Aorta (tissue), 5 donors: ENCODE measurements around the gene AP2B1. TPM values are rescaled to one million over a fixed set of nuclear protein-coding genes. Genes with fewer than 3 reads are reported as not detected.

Experiments used
- ATAC-seq: fragments of 200-7000 bp; cut with Tn5 transposase; one replicate; pipeline ENCODE4 v1.9.1; 2022; ENCODE audit warnings: moderate library complexity; ENCODE audit not compliant: low FRiP score
- DNase-seq, 2 donors: peaks; one replicate each; pipeline ENCODE4 v3.0.0-alpha.2; 2020
- H3K27ac ChIP-seq, 2 donors: one replicate each; pipeline ENCODE4 v1.5.1; 2013; ENCODE audit warnings: low read length in 2 of 2, mild to moderate bottlenecking in 2 of 2, moderate library complexity in 2 of 2, control low read depth in 1 of 2, inconsistent platforms in 1 of 2, low read depth in 1 of 2
- H3K27me3 ChIP-seq, 2 donors: one replicate each; pipeline ENCODE4 v1.6.1; 2013; ENCODE audit warnings: control low read depth in 1 of 2, low read length in 1 of 2, mild to moderate bottlenecking in 1 of 2, moderate library complexity in 1 of 2; ENCODE audit not compliant: insufficient read depth in 2 of 2, control insufficient read depth in 1 of 2
- H3K36me3 ChIP-seq, 2 donors: one replicate each; pipeline ENCODE4 v1.6.1; 2013; ENCODE audit warnings: control low read depth in 1 of 2, low read length in 1 of 2, mild to moderate bottlenecking in 1 of 2; ENCODE audit not compliant: insufficient read depth in 2 of 2, control insufficient read depth in 1 of 2
- H3K4me1 ChIP-seq, 2 donors: one replicate each; pipeline ENCODE4 v1.6.1; 2013; ENCODE audit warnings: low read length in 2 of 2, control low read depth in 1 of 2, mild to moderate bottlenecking in 1 of 2, moderate library complexity in 1 of 2; ENCODE audit not compliant: insufficient read depth in 2 of 2, control insufficient read depth in 1 of 2
- H3K4me3 ChIP-seq, 2 donors: one replicate each; pipeline ENCODE4 v1.5.1; 2013; ENCODE audit warnings: low read length in 2 of 2, control low read depth in 1 of 2, mild to moderate bottlenecking in 1 of 2
- H3K9me3 ChIP-seq: one replicate; pipeline ENCODE4 v1.6.1; 2013; ENCODE audit warnings: mild to moderate bottlenecking, low read length; ENCODE audit not compliant: control insufficient read depth
- WGBS, 2 donors: extraction: QIAGEN DNeasy Blood & Tissue Kit; methylation state at CpG; one replicate each; pipeline ENCODE4 v1.1.7; 2013; 5-methylcytosine and 5-hydroxymethylcytosine counted together
- intact Hi-C, 2 donors: fragments of 100-400 bp; cut with DNase I; formaldehyde crosslinking; loops; one replicate each; pipeline versions ENCODE4 v1.14.2 to v1.15.0; 2022
- polyA plus RNA-seq, 2 donors: library from polyadenylated mRNA; stranded (reverse); fragments of 200-250 nt; gene quantifications; one replicate each; pipeline ENCODE4 v1.2.3, GENCODE V29; 2013
- total RNA-seq, 2 donors: library from RNA; stranded (reverse); fragmentation: NEBNext Ultra II Directional; extraction: Animal tissue kit (Norgen Biotek cat#: 25700); gene quantifications; one replicate each; pipeline ENCODE4 v1.2.1, GENCODE V29; 2021
- donor health status: healthy with polysubstance abuse.
- donor health status: Bipolar disorder and iron deficiency.
- donor health status: DM: no; HTN: no; CAD: no.
- donor health status: DM: no; HTN: no; CAD: no.
- donor health status: DM: yes; HTN: yes; CAD: no.

The AP2B1 gene
- total and polyA plus RNA-seq, 4 donors, result 17.9 to 120 (median 66.7) TPM

GRCh38 chr17:35705230-35705629 lies 118.1 kb downstream of the AP2B1 start:
- ATAC-seq, result no peak
- H3K27ac ChIP-seq, result no peak overlapping the region
- intact Hi-C loops, result no loop called here
- no peaks in the 10 kb centered on the region for H3K36me3 ChIP-seq
- no peak overlapping the region for H3K4me3 ChIP-seq
- no peaks in the 10 kb centered on the region for H3K4me1 ChIP-seq
- no peak for DNase-seq
- WGBS, 2 donors, result 97 to 98% methylated on average over 1 of the region's 1 CpG
- no peaks in the 10 kb centered on the region for H3K27me3 ChIP-seq
- no peaks in the 10 kb centered on the region for H3K9me3 ChIP-seq

- intact Hi-C loops, result no loop called here
- H3K4me1 ChIP-seq, result no peaks in the 10 kb centered on the region
- H3K27me3 ChIP-seq, result no peaks in the 10 kb centered on the region
- H3K4me3 ChIP-seq, result no peak overlapping the region
- H3K36me3 ChIP-seq, result no peaks in the 10 kb centered on the region
- 64 to 77% methylated on average over 5 of the region's 5 CpGs for WGBS, 2 donors
- DNase-seq, result no peak
- H3K27ac ChIP-seq, result no peak overlapping the region
- H3K9me3 ChIP-seq, result no peaks in the 10 kb centered on the region
- ATAC-seq, result no peak
These were observed 118.6 kb downstream of the AP2B1 start for GRCh38 chr17:35705705-35706104.

- no peaks in the 10 kb centered on the region for H3K27me3 ChIP-seq
- intact Hi-C loops, result no loop called here
- ATAC-seq (no peak), DNase-seq (no peak)
- H3K36me3 ChIP-seq, result no peaks in the 10 kb centered on the region
- peaks cover 0 to 4% of the 10 kb centered on the region in 2 donors for H3K4me1 ChIP-seq
- H3K4me3 ChIP-seq, result no peak overlapping the region
- WGBS, 2 donors, result 76 to 79% methylated on average over 3 of the region's 3 CpGs
- no peaks in the 10 kb centered on the region for H3K9me3 ChIP-seq
- no peak overlapping the region for H3K27ac ChIP-seq
These were observed 121.0 kb downstream of the AP2B1 start for GRCh38 chr17:35708149-35708548.

GRCh38 chr17:35708951-35709350 lies 121.8 kb downstream of the AP2B1 start:
- H3K9me3 ChIP-seq, result no peaks in the 10 kb centered on the region
- no peak for DNase-seq
- H3K4me3 ChIP-seq, result no peak overlapping the region
- H3K27me3 ChIP-seq, result no peaks in the 10 kb centered on the region
- H3K27ac ChIP-seq, result no peak overlapping the region
- WGBS, 2 donors, result 94 to 96% methylated on average over 3 of the region's 3 CpGs
- intact Hi-C loops, result no loop called here
- H3K4me1 ChIP-seq, result peaks cover 0 to 4% of the 10 kb centered on the region in 2 donors
- H3K36me3 ChIP-seq, result no peaks in the 10 kb centered on the region
- ATAC-seq, result no peak

- no peaks in the 10 kb centered on the region for H3K27me3 ChIP-seq
- 59 to 68% methylated on average over 3 of the region's 3 CpGs for WGBS, 2 donors
- no peaks in the 10 kb centered on the region for H3K9me3 ChIP-seq
- H3K4me3 ChIP-seq, result no peak overlapping the region
- intact Hi-C loops, result no loop called here
- DNase-seq, result no peak
- peaks cover 0 to 10% of the 10 kb centered on the region in 2 donors for H3K4me1 ChIP-seq
- no peaks in the 10 kb centered on the region for H3K36me3 ChIP-seq
- ATAC-seq, result no peak
- no peak overlapping the region for H3K27ac ChIP-seq
These were observed 122.8 kb downstream of the AP2B1 start for GRCh38 chr17:35709874-35710273.

GRCh38 chr17:35710950-35711349 lies 123.8 kb downstream of the AP2B1 start:
- DNase-seq (no peak), ATAC-seq (no peak)
- no peaks in the 10 kb centered on the region for H3K9me3 ChIP-seq
- no peak overlapping the region for H3K27ac ChIP-seq
- H3K4me3 ChIP-seq, result no peak overlapping the region
- intact Hi-C loops, result no loop called here
- peaks cover 0 to 12% of the 10 kb centered on the region in 2 donors for H3K4me1 ChIP-seq
- no peaks in the 10 kb centered on the region for H3K27me3 ChIP-seq
- 90 to 96% methylated on average over 2 of the region's 2 CpGs for WGBS, 2 donors
- H3K36me3 ChIP-seq, result no peaks in the 10 kb centered on the region

GRCh38 chr17:35713069-35713728 lies 126.1 kb downstream of the AP2B1 start:
- Histone ChIP-seq H3K27ac (peak overlapping the region; percentile 79 to 95), H3K36me3 (no peaks in the 10 kb centered on the region), H3K4me3 (no peak overlapping the region), H3K9me3 (no peaks in the 10 kb centered on the region), H3K27me3 (no peaks in the 10 kb centered on the region), H3K4me1 (peaks cover 2 to 26% of the 10 kb centered on the region in 2 donors)
- DNase-seq, result peak in 1 of 2 donors; percentile 59
- intact Hi-C loops, result no loop called here
- 2 to 4% methylated on average over 7 of the region's 7 CpGs for WGBS, 2 donors
- ATAC-seq, result peak; percentile 77

GRCh38 chr17:35714988-35715387 lies 127.9 kb downstream of the AP2B1 start:
- ATAC-seq (no peak), DNase-seq (no peak)
- H3K4me3 ChIP-seq, result no peak overlapping the region
- intact Hi-C loops, result no loop called here
- no peaks in the 10 kb centered on the region for H3K27me3 ChIP-seq
- peaks cover 2 to 26% of the 10 kb centered on the region in 2 donors for H3K4me1 ChIP-seq
- WGBS, 2 donors, result 48% methylated on average over 2 of the region's 2 CpGs
- H3K27ac ChIP-seq, result no peak overlapping the region
- peaks cover 0 to 1% of the 10 kb centered on the region in 2 donors for H3K36me3 ChIP-seq
- no peaks in the 10 kb centered on the region for H3K9me3 ChIP-seq

GRCh38 chr17:35715416-35715815 lies 128.3 kb downstream of the AP2B1 start:
- Histone ChIP-seq H3K36me3 (peaks cover 0 to 2% of the 10 kb centered on the region in 2 donors), H3K9me3 (no peaks in the 10 kb centered on the region), H3K4me1 (peaks cover 2 to 26% of the 10 kb centered on the region in 2 donors), H3K27ac (peak overlapping the region; percentile 14 to 63), H3K27me3 (no peaks in the 10 kb centered on the region), H3K4me3 (no peak overlapping the region)
- ATAC-seq (no peak), DNase-seq (no peak)
- intact Hi-C loops, result no loop called here
